Measurements from ENCODE around the gene WDR72. TPM values are rescaled to one million over a fixed set of nuclear protein-coding genes. Genes with fewer than 3 reads are reported as not detected.
A peak's percentile ranks its signal among the peaks of the same experiment; 100 is the strongest.

The WDR72 gene
- total and polyA plus RNA-seq, 4 donors = 6.1 to 55.4 (median 17.0) TPM

GRCh38 chr15:53588773-53589172 lies 170.7 kb downstream of the WDR72 start:
- Histone ChIP-seq H3K9ac (ENCODE audit: low read depth in 1 of 2, low read length in 2 of 2) (no peak overlapping the region), H3K27me3 (ENCODE audit: control insufficient read depth in 4 of 4, insufficient read depth in 4 of 4, low read length in 3 of 4) (no peaks in the 10 kb centered on the region), H3K9me3 (ENCODE audit: control insufficient read depth in 4 of 4, low read length in 3 of 4) (no peaks in the 10 kb centered on the region), H3K27ac (ENCODE audit: low read depth in 1 of 2, low read length in 2 of 2) (no peak overlapping the region), H3K4me3 (ENCODE audit: low read depth in 1 of 3, low read length in 3 of 3) (no peak overlapping the region), H3K36me3 (ENCODE audit: control insufficient read depth in 4 of 4, insufficient read depth in 3 of 4, low read depth in 1 of 4, low read length in 3 of 4) (peaks cover 0 to 2% (median 0%) of the 10 kb centered on the region in 4 donors), H3K4me1 (ENCODE audit: control insufficient read depth in 4 of 4, insufficient read depth in 4 of 4, low read length in 3 of 4) (peaks cover 1 to 14% (median 6%) of the 10 kb centered on the region in 4 donors)
- no peak for DNase-seq (ENCODE audit: low spot score)
- TF ChIP-seq RAD21 (IDR thresholded peaks at IDR 0.05) (no peak), FOXA2 (IDR thresholded peaks at IDR 0.05) (no peak), HNF4A (conservative IDR thresholded peaks at IDR 0.05) (no peak), REST (IDR thresholded peaks at IDR 0.05) (no peak), JUND (IDR thresholded peaks at IDR 0.05) (no peak), MAX (IDR thresholded peaks at IDR 0.05) (no peak), HNF4G (IDR thresholded peaks at IDR 0.05) (no peak), YY1 (IDR thresholded peaks at IDR 0.05) (no peak), SP1 (IDR thresholded peaks at IDR 0.05) (no peak), ATF3 (IDR thresholded peaks at IDR 0.05) (no peak), CTCF (IDR thresholded peaks at IDR 0.05; ENCODE audit: low read depth, low read length, missing input control) (no peak), GABPA (IDR thresholded peaks at IDR 0.05 in 1 of 2, conservative IDR thresholded peaks at IDR 0.05 in 1 of 2) (no peak), TAF1 (conservative IDR thresholded peaks at IDR 0.05) (no peak), FOXA1 (IDR thresholded peaks at IDR 0.05) (no peak), NR2F2 (IDR thresholded peaks at IDR 0.05) (no peak), EGR1 (IDR thresholded peaks at IDR 0.05; ENCODE audit: low read depth in 2 of 2) (no peak)
- 97% methylated on average over 1 of the region's 1 CpG for WGBS

GRCh38 chr15:53586799-53587198 lies 172.7 kb downstream of the WDR72 start:
- no peak overlapping the region for H3K27ac ChIP-seq (ENCODE audit: low read depth in 1 of 2, low read length in 2 of 2)
- H3K9ac ChIP-seq (ENCODE audit: low read depth in 1 of 2, low read length in 2 of 2) = no peak overlapping the region
- H3K27me3 ChIP-seq (ENCODE audit: control insufficient read depth in 4 of 4, insufficient read depth in 4 of 4, low read length in 3 of 4) = no peaks in the 10 kb centered on the region
- peaks cover 0 to 2% (median 0%) of the 10 kb centered on the region in 4 donors for H3K36me3 ChIP-seq (ENCODE audit: control insufficient read depth in 4 of 4, insufficient read depth in 3 of 4, low read depth in 1 of 4, low read length in 3 of 4)
- no peak overlapping the region for H3K4me3 ChIP-seq (ENCODE audit: low read depth in 1 of 3, low read length in 3 of 3)
- no peaks in the 10 kb centered on the region for H3K9me3 ChIP-seq (ENCODE audit: control insufficient read depth in 4 of 4, low read length in 3 of 4)
- DNase-seq (ENCODE audit: low spot score) = peak; percentile 49
- H3K4me1 ChIP-seq (ENCODE audit: control insufficient read depth in 4 of 4, insufficient read depth in 4 of 4, low read length in 3 of 4) = peaks cover 1 to 14% (median 6%) of the 10 kb centered on the region in 4 donors
- no peak for TF ChIP-seq SP1 (IDR thresholded peaks at IDR 0.05)
- TF ChIP-seq NR2F2 (IDR thresholded peaks at IDR 0.05) = no peak
- no peak for TF ChIP-seq FOXA1 (IDR thresholded peaks at IDR 0.05)
- peak; percentile 48 to 81 for TF ChIP-seq RAD21 (IDR thresholded peaks at IDR 0.05)
- no peak for TF ChIP-seq YY1 (IDR thresholded peaks at IDR 0.05)
- TF ChIP-seq HNF4G (IDR thresholded peaks at IDR 0.05) = no peak
- TF ChIP-seq FOXA2 (IDR thresholded peaks at IDR 0.05) = no peak
- TF ChIP-seq EGR1 (IDR thresholded peaks at IDR 0.05; ENCODE audit: low read depth in 2 of 2) = no peak
- no peak for TF ChIP-seq TAF1 (conservative IDR thresholded peaks at IDR 0.05)
- peak; percentile 27 for TF ChIP-seq CTCF (IDR thresholded peaks at IDR 0.05; ENCODE audit: low read depth, low read length, missing input control)
- TF ChIP-seq MAX (IDR thresholded peaks at IDR 0.05) = no peak
- TF ChIP-seq GABPA (IDR thresholded peaks at IDR 0.05 in 1 of 2, conservative IDR thresholded peaks at IDR 0.05 in 1 of 2) = no peak
- peak in 1 of 2 donors; percentile 12 for TF ChIP-seq RXRA (IDR thresholded peaks at IDR 0.05)
- peak in 1 of 2 donors; percentile 39 for TF ChIP-seq HNF4A (conservative IDR thresholded peaks at IDR 0.05)
- 53% methylated on average over 3 of the region's 3 CpGs for WGBS

Data from liver (tissue), 9 donors.